AG04449 (cell line): ENCODE measurements around the gene CD2AP.
A peak's percentile ranks its signal among the peaks of the same experiment; 100 is the strongest.
"Not testable (repeated sequence)": the region's sequence is repeated elsewhere in the genome, so short reads cannot be mapped to it uniquely, and the experiment has no call there.

Source experiments
- CTCF ChIA-PET: fragments of 350-600 bp; formaldehyde crosslinking; extraction: SDS; loops from one replicate; lab custom pipeline; 2021; ENCODE audit warnings: antibody characterized with exemption; lab: Yijun Ruan, JAX
- POLR2A ChIA-PET: fragments of 400-600, 350-600 bp; formaldehyde crosslinking; extraction: SDS; loops from one replicate; lab custom pipeline; 2020; ENCODE audit warnings: antibody characterized with exemption, inconsistent platforms; lab: Yijun Ruan, JAX
- DNase-seq: peaks from one replicate; pipeline ENCODE4 v3.0.0-alpha.2; 2010; ENCODE audit warnings: low read depth, low spot score
- H3K4me3 ChIP-seq: 2 replicates; pipeline ENCODE4 v1.5.1; 2011; ENCODE audit warnings: low read depth, mild to moderate bottlenecking, control low read depth, low read length
- CTCF ChIP-seq: IDR thresholded peaks from one replicate; pipeline ENCODE4 v1.5.1; 2011; ENCODE audit warnings: mild to moderate bottlenecking, moderate library complexity, low read length, control low read depth, inconsistent platforms; ENCODE audit not compliant: insufficient read depth; ENCODE audit errors: missing control alignments

Gene CD2AP

GRCh38 chr6:47563162-47563561, 85.6 kb downstream of the CD2AP start:
- TF ChIP-seq CTCF, result no peak
- CTCF ChIA-PET, result no interaction called here
- POLR2A ChIA-PET, result no interaction called here
- no peak overlapping the region for H3K4me3 ChIP-seq
- DNase-seq, result no peak

- H3K4me3 ChIP-seq, POLR2A ChIA-PET, DNase-seq, CTCF ChIA-PET: not testable (repeated sequence)
These were observed 89.0 kb downstream of the CD2AP start for GRCh38 chr6:47566602-47567001.

- TF ChIP-seq CTCF, result no peak
- ChIA-PET CTCF (no interaction called here), POLR2A (no interaction called here)
- DNase-seq, result no peak
- H3K4me3 ChIP-seq, result no peak overlapping the region
These were observed 90.0 kb downstream of the CD2AP start for GRCh38 chr6:47567586-47567985.

- peak; percentile 14 for DNase-seq
- ChIA-PET CTCF (no interaction called here), POLR2A (no interaction called here)
- no peak for TF ChIP-seq CTCF
- H3K4me3 ChIP-seq, result no peak overlapping the region
These were observed 93.9 kb downstream of the CD2AP start for GRCh38 chr6:47571488-47571887.

GRCh38 chr6:47573109-47573508, 95.5 kb downstream of the CD2AP start:
- ChIA-PET POLR2A (no interaction called here), CTCF (interaction anchor here (0.7 kb wide), 1 partner anchor 55 kb away, joined by 3 read pairs; no protein-coding TSS in a partner anchor)
- TF ChIP-seq CTCF, result no peak
- H3K4me3 ChIP-seq, result no peak overlapping the region
- DNase-seq, result no peak

GRCh38 chr6:47574789-47575188, 97.2 kb downstream of the CD2AP start:
- ChIA-PET CTCF (interaction anchor here (1.1 to 1.4 kb wide), 2 partner anchors 15 to 56 kb away, joined by 3 to 5 read pairs; no protein-coding TSS in a partner anchor), POLR2A (no interaction called here)
- H3K4me3 ChIP-seq, result no peak overlapping the region
- DNase-seq, result no peak
- TF ChIP-seq CTCF, result no peak

GRCh38 chr6:47579040-47579439, 101.5 kb downstream of the CD2AP start:
- H3K4me3 ChIP-seq, result no peak overlapping the region
- CTCF ChIA-PET, result no interaction called here
- no peak for DNase-seq
- no peak for TF ChIP-seq CTCF
- POLR2A ChIA-PET, result no interaction called here
